ENCODE measurements around the gene SOX5. TPM values are rescaled to one million over a fixed set of nuclear protein-coding genes. Genes with fewer than 3 reads are reported as not detected.

The SOX5 gene
- total RNA-seq, 1 experiment from 2014 or later: 0.52 TPM

DNA sequence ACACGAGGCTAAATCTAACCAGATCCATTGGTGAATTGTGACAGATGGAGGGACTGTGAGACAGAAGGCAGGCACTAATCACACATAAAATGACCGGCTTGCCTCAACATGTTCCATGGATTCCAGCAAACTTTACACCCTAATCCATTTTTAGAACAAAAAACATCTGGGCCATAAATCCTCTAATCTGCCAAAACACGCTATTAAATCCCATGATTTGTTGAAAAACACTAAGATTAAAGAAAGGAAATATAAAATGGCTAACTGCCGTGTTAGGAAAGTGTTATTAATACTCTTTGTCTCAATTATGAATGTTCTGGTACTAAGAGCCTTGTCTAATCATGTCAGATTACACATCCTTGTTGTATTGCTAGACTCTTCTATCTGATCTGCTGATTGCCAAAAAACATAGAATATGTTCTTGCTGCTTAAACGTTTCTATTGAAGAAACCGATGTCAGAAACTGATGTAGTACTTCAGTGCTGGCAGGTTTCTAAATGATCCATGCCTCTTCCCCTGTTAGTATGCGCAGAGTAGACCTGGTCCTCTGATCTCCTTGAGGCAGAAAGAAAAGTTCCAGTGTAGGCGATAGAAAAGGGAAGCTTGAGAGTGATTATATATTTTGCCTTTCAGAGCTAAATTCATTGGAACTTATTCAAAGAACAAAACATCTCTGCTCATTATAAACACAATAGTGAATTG, 384.9 kb downstream of the SOX5 start:
- TF ChIP-seq, protein P1, sequence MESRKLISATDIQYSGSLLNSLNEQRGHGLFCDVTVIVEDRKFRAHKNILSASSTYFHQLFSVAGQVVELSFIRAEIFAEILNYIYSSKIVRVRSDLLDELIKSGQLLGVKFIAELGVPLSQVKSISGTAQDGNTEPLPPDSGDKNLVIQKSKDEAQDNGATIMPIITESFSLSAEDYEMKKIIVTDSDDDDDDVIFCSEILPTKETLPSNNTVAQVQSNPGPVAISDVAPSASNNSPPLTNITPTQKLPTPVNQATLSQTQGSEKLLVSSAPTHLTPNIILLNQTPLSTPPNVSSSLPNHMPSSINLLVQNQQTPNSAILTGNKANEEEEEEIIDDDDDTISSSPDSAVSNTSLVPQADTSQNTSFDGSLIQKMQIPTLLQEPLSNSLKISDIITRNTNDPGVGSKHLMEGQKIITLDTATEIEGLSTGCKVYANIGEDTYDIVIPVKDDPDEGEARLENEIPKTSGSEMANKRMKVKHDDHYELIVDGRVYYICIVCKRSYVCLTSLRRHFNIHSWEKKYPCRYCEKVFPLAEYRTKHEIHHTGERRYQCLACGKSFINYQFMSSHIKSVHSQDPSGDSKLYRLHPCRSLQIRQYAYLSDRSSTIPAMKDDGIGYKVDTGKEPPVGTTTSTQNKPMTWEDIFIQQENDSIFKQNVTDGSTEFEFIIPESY (IDR thresholded peaks at IDR 0.05; ENCODE audit: extremely low read depth, insufficient replicate concordance, low read length): no peak
- TF ChIP-seq ELF1 (IDR thresholded peaks at IDR 0.05; ENCODE audit: borderline replicate concordance, low read depth) (no peak), EZH2phosphoT487 (IDR thresholded peaks at IDR 0.05; ENCODE audit: borderline replicate concordance) (no peak), TCF7L2 (IDR thresholded peaks at IDR 0.05; ENCODE audit: borderline replicate concordance, extremely low read depth, insufficient read depth, insufficient read length) (no peak)
- TF ChIP-seq, protein P2, sequence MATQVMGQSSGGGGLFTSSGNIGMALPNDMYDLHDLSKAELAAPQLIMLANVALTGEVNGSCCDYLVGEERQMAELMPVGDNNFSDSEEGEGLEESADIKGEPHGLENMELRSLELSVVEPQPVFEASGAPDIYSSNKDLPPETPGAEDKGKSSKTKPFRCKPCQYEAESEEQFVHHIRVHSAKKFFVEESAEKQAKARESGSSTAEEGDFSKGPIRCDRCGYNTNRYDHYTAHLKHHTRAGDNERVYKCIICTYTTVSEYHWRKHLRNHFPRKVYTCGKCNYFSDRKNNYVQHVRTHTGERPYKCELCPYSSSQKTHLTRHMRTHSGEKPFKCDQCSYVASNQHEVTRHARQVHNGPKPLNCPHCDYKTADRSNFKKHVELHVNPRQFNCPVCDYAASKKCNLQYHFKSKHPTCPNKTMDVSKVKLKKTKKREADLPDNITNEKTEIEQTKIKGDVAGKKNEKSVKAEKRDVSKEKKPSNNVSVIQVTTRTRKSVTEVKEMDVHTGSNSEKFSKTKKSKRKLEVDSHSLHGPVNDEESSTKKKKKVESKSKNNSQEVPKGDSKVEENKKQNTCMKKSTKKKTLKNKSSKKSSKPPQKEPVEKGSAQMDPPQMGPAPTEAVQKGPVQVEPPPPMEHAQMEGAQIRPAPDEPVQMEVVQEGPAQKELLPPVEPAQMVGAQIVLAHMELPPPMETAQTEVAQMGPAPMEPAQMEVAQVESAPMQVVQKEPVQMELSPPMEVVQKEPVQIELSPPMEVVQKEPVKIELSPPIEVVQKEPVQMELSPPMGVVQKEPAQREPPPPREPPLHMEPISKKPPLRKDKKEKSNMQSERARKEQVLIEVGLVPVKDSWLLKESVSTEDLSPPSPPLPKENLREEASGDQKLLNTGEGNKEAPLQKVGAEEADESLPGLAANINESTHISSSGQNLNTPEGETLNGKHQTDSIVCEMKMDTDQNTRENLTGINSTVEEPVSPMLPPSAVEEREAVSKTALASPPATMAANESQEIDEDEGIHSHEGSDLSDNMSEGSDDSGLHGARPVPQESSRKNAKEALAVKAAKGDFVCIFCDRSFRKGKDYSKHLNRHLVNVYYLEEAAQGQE (IDR thresholded peaks at IDR 0.05; ENCODE audit: low read depth): no peak
- Histone ChIP-seq H3K9ac (ENCODE audit: low read length) (no peak overlapping the region), H3K9me2 (ENCODE audit: insufficient read depth) (no peaks in the 10 kb centered on the region), H3K4me2 (ENCODE audit: low read length) (no peak overlapping the region), H4K20me1 (ENCODE audit: insufficient read depth) (no peaks in the 10 kb centered on the region), H3K27ac (ENCODE audit: low read depth, low read length) (no peak overlapping the region), H3K4me1 (ENCODE audit: control insufficient read depth in 1 of 2, insufficient read depth in 2 of 2, low read length in 2 of 2) (no peaks in the 10 kb centered on the region), H3K36me3 (ENCODE audit: control insufficient read depth in 1 of 2, insufficient read depth in 2 of 2, low read length in 2 of 2) (no peaks in the 10 kb centered on the region), H3K9me3 (ENCODE audit: control insufficient read depth in 1 of 2, insufficient read depth in 1 of 2, low read depth in 1 of 2, low read length in 2 of 2) (peaks cover 15 to 32% of the 10 kb centered on the region in 2 experiments; a peak in 3 of 4 replicates), H3K27me3 (ENCODE audit: insufficient read depth, low read length) (no peaks in the 10 kb centered on the region), H3K4me3 (replicated peaks in 1 of 2; ENCODE audit: low read depth in 1 of 2, low read length in 2 of 2) (no peak overlapping the region), H2AFZ (ENCODE audit: low read depth, low read length, poor library complexity, severe bottlenecking) (no peak overlapping the region), H3K79me2 (ENCODE audit: insufficient read depth, low read length) (no peaks in the 10 kb centered on the region)
- ATAC-seq (no peak), DNase-seq (ENCODE audit: low read depth, low spot score) (no peak)
- RAD21 ChIA-PET (ENCODE audit: low non-redundant PET in 1 of 2, low total read pairs in 2 of 2, uncharacterized antibody in 2 of 2, unreplicated experiment in 2 of 2): no interaction called here
- POLR2A ChIA-PET: no interaction called here
- BruUV-seq (replicated peaks): no TSS peak
- intact Hi-C loops (cut with micrococcal nuclease): no loop called here
- CTCF ChIA-PET: no interaction called here
